SK-N-SH treated with all-trans-retinoic acid at 6 μM for 48 hours (cell line): ENCODE measurements around the gene ZNHIT2.

Source experiments
- PATZ1 ChIP-seq: fragments of 250-450 bp; sonication (Bioruptor Pico); IDR thresholded peaks from 2 replicates; pipeline ENCODE4 v1.8.0; 2020; ENCODE audit warnings: mild to moderate bottlenecking, moderate library complexity, borderline replicate concordance
- ZFP3 ChIP-seq: fragments of 250-450 bp; sonication (Bioruptor Pico); IDR thresholded peaks from 2 replicates; pipeline ENCODE4 v1.5.0; 2020; ENCODE audit warnings: mild to moderate bottlenecking, moderate library complexity

- no peak for TF ChIP-seq PATZ1 (CRISPR knock-in tag)
- TF ChIP-seq ZFP3 = no peak
These were observed 46.2 kb upstream of the ZNHIT2 start for GRCh38 chr11:65163684-65164083.
